Vagina (tissue), 2 donors: ENCODE data around the gene TAC4.

Source experiments
- CTCF ChIP-seq, 3 experiments: fragments of 450-650 bp in 2 of 3; fragments of 200-600 bp in 1 of 3; sonication (generic) in 1 of 3; IDR thresholded peaks; one replicate each; pipeline ENCODE4 v1.5.1; 2017 to 2019; ENCODE audit warnings: antibody characterized with exemption in 3 of 3, mild to moderate bottlenecking in 2 of 3, moderate library complexity in 2 of 3
- POLR2A ChIP-seq, 2 donors: fragments of 450-650 bp; IDR thresholded peaks; one replicate each; pipeline ENCODE4 v1.6.1; 2017; ENCODE audit warnings: antibody characterized with exemption in 2 of 2, mild to moderate bottlenecking in 2 of 2, moderate library complexity in 2 of 2

GRCh38 chr17:49825645-49826044 is 22.2 kb downstream of the TAC4 start:
- no peak for TF ChIP-seq CTCF (IDR thresholded peaks at IDR 0.05)
- TF ChIP-seq POLR2A (IDR thresholded peaks at IDR 0.05), result no peak
